Head of caudate nucleus (tissue), 42 donors: ENCODE measurements around the gene PHF1.

Experiments used
- DNase-seq, 42 donors: peaks; one replicate each; pipeline versions ENCODE4 v3.0.0 to v3.0.0-alpha.2; 2020 to 2021; ENCODE audit warnings: mixed read lengths in 7 of 42
- intact Hi-C: fragments of 100-400 bp; cut with DNase I; formaldehyde crosslinking; loops from one replicate; pipeline ENCODE4 v1.15.0; 2022

PHF1 gene

GRCh38 chr6:33440649-33441309 lies 30.0 kb downstream of the PHF1 start:
- no peak for DNase-seq
- intact Hi-C loops: no loop called here

- intact Hi-C loops: no loop called here
- no peak for DNase-seq
These were observed 30.6 kb downstream of the PHF1 start for GRCh38 chr6:33441457-33441856.

GRCh38 chr6:33442283-33442682 lies 31.5 kb downstream of the PHF1 start:
- DNase-seq: no peak
- intact Hi-C loops: no loop called here

- intact Hi-C loops: no loop called here
- no peak for DNase-seq
These were observed 32.2 kb downstream of the PHF1 start for GRCh38 chr6:33443025-33443424.

- no peak for DNase-seq
- intact Hi-C loops: no loop called here
These were observed 33.0 kb downstream of the PHF1 start for GRCh38 chr6:33443619-33444504.

GRCh38 chr6:33445119-33445603 lies 34.3 kb downstream of the PHF1 start:
- intact Hi-C loops: no loop called here
- DNase-seq: no peak

GRCh38 chr6:33446356-33446755 lies 35.5 kb downstream of the PHF1 start:
- no peak for DNase-seq
- intact Hi-C loops: no loop called here

- intact Hi-C loops: loop anchor here (10.0 kb wide), 1 partner anchor 124 kb away; no protein-coding TSS in a partner anchor
- no peak for DNase-seq
These were observed 39.6 kb downstream of the PHF1 start for GRCh38 chr6:33450434-33450833.

- intact Hi-C loops: loop anchor here (10.0 kb wide), 1 partner anchor 123 kb away; no protein-coding TSS in a partner anchor
- DNase-seq: no peak
These were observed 40.8 kb downstream of the PHF1 start for GRCh38 chr6:33451606-33452005.

GRCh38 chr6:33452496-33452895 lies 41.7 kb downstream of the PHF1 start:
- intact Hi-C loops: loop anchor here (10.0 kb wide), 1 partner anchor 122 kb away; no protein-coding TSS in a partner anchor
- no peak for DNase-seq

GRCh38 chr6:33453393-33454008 lies 42.7 kb downstream of the PHF1 start:
- no peak for DNase-seq
- intact Hi-C loops: loop anchor here (10.0 kb wide), 1 partner anchor 121 kb away; no protein-coding TSS in a partner anchor

- DNase-seq: peak; percentile 91 to 99 (median 97)
- intact Hi-C loops: loop anchor here (10.0 kb wide), 1 partner anchor 121 kb away; no protein-coding TSS in a partner anchor
These were observed 43.5 kb downstream of the PHF1 start, which contains the start of gene ZBTB9 for GRCh38 chr6:33454009-33454946. Gene ZBTB9 (plus strand): TSS chr6:33454576. CDS start chr6:33455101, 525 bp downstream.

GRCh38 chr6:33455051-33455450 lies 44.2 kb downstream of the PHF1 start:
- intact Hi-C loops: loop anchor here (10.0 kb wide), 1 partner anchor 120 kb away; no protein-coding TSS in a partner anchor
- DNase-seq: no peak

GRCh38 chr6:33456156-33456555 lies 45.3 kb downstream of the PHF1 start:
- no peak for DNase-seq

GRCh38 chr6:33458676-33459075 lies 47.9 kb downstream of the PHF1 start:
- DNase-seq: no peak
- intact Hi-C loops: loop anchor here (10.0 kb wide), 1 partner anchor 116 kb away; no protein-coding TSS in a partner anchor

More at GRCh38 chr6:33456156-33456555, 45.3 kb downstream of the PHF1 start:
- intact Hi-C loops: loop anchor here (10.0 kb wide), 1 partner anchor 119 kb away; no protein-coding TSS in a partner anchor

- intact Hi-C loops: loop anchor here (10.0 kb wide), 1 partner anchor 116 kb away; no protein-coding TSS in a partner anchor
- no peak for DNase-seq
These were observed 48.4 kb downstream of the PHF1 start for GRCh38 chr6:33459226-33459625.
